Hematopoietic multipotent progenitor cell treated with erythropoietin and hydrocortisone succinate and interleukin-3 and kit ligand, for 17 days (in vitro differentiated cells): ENCODE data around the gene ARHGEF2.

Experiments used
- DNase-seq: peaks from one replicate; pipeline ENCODE4 v3.0.0-alpha.2; 2015; ENCODE audit warnings: low spot score

Gene ARHGEF2

GRCh38 chr1:155911156-155912055, 66.9 kb downstream of the ARHGEF2 start, which contains the start of gene RIT1:
TSS of gene RIT1 (minus strand) at chr1:155911349. CDS start at chr1:155910761, 588 bp downstream.
- peak; percentile 90 for DNase-seq

- peak; percentile 74 for DNase-seq
These were observed 67.7 kb downstream of the ARHGEF2 start for GRCh38 chr1:155910621-155911121.

GRCh38 chr1:155909894-155910293, 68.5 kb downstream of the ARHGEF2 start:
- peak; percentile 80 for DNase-seq

GRCh38 chr1:155904261-155904660, 74.1 kb downstream of the ARHGEF2 start:
- DNase-seq: no peak

GRCh38 chr1:155900161-155900560, 78.2 kb downstream of the ARHGEF2 start:
- peak; percentile 38 for DNase-seq

GRCh38 chr1:155899683-155900082, 78.7 kb downstream of the ARHGEF2 start:
- DNase-seq: no peak

GRCh38 chr1:155898888-155899287, 79.5 kb downstream of the ARHGEF2 start:
- no peak for DNase-seq

- no peak for DNase-seq
These were observed 80.6 kb downstream of the ARHGEF2 start for GRCh38 chr1:155897746-155898145.
